ENCODE measurements around the gene FAHD2A. TPM values are rescaled to one million over a fixed set of nuclear protein-coding genes. Genes with fewer than 3 reads are reported as not detected.

The FAHD2A gene
- total RNA-seq, 1 experiment from 2014 or later: 25.4 TPM

- CTCF ChIA-PET: interaction anchor here (1.2 kb wide), 1 partner anchor 24 kb away, joined by 3 read pairs; no protein-coding TSS in a partner anchor
- DNase-seq (ENCODE audit: low read depth, low spot score): no peak
These were observed 12.1 kb upstream of the FAHD2A start for GRCh38 chr2:95390272-95390880.

More at GRCh38 chr2:95390272-95390880, 12.1 kb upstream of the FAHD2A start:
- no peak overlapping the region for H3K4me3 ChIP-seq (replicated peaks in 1 of 2; ENCODE audit: low read depth in 1 of 2, low read length in 2 of 2)
- H3K79me2 ChIP-seq (ENCODE audit: insufficient read depth, low read length): no peaks in the 10 kb centered on the region
- no peak for ATAC-seq
- no peaks in the 10 kb centered on the region for H4K20me1 ChIP-seq (ENCODE audit: insufficient read depth)
- no TSS peak for BruUV-seq (replicated peaks)
- no peak overlapping the region for H3K27ac ChIP-seq (ENCODE audit: low read depth, low read length)
- no peaks in the 10 kb centered on the region for H3K9me2 ChIP-seq (ENCODE audit: insufficient read depth)
- H3K9ac ChIP-seq (ENCODE audit: low read length): no peak overlapping the region
- no peaks in the 10 kb centered on the region for H3K27me3 ChIP-seq (ENCODE audit: insufficient read depth, low read length)
- H3K4me2 ChIP-seq (ENCODE audit: low read length): no peak overlapping the region
- POLR2A ChIA-PET: no interaction called here
- RAD21 ChIA-PET (ENCODE audit: low non-redundant PET in 1 of 2, low total read pairs in 2 of 2, uncharacterized antibody in 2 of 2, unreplicated experiment in 2 of 2): no interaction called here
- no peak overlapping the region for H2AFZ ChIP-seq (ENCODE audit: low read depth, low read length, poor library complexity, severe bottlenecking)
- peaks cover 0 to 3% of the 10 kb centered on the region in 2 experiments; a peak in 1 of 4 replicates for H3K4me1 ChIP-seq (ENCODE audit: control insufficient read depth in 1 of 2, insufficient read depth in 2 of 2, low read length in 2 of 2)
- H3K36me3 ChIP-seq (ENCODE audit: control insufficient read depth in 1 of 2, insufficient read depth in 2 of 2, low read length in 2 of 2): no peaks in the 10 kb centered on the region
- intact Hi-C loops (cut with micrococcal nuclease): no loop called here
- H3K9me3 ChIP-seq (ENCODE audit: control insufficient read depth in 1 of 2, insufficient read depth in 1 of 2, low read depth in 1 of 2, low read length in 2 of 2): no peaks in the 10 kb centered on the region
- TF ChIP-seq EZH2phosphoT487 (IDR thresholded peaks at IDR 0.05; ENCODE audit: borderline replicate concordance) (no peak), CEBPB (IDR thresholded peaks at IDR 0.05; ENCODE audit: low read depth) (no peak), EGR1 (IDR thresholded peaks at IDR 0.05; ENCODE audit: low read depth) (no peak), ZNF274 (IDR thresholded peaks at IDR 0.05; ENCODE audit: low read depth, low read length) (no peak), FOSL1 (IDR thresholded peaks at IDR 0.05; ENCODE audit: low read depth) (no peak), POLR2A (IDR thresholded peaks at IDR 0.05; ENCODE audit: borderline replicate concordance, extremely low read depth, insufficient read depth, insufficient read length) (no peak), YY1 (IDR thresholded peaks at IDR 0.05; ENCODE audit: extremely low read depth, insufficient replicate concordance, low read depth, low read length) (no peak), TCF7L2 (IDR thresholded peaks at IDR 0.05; ENCODE audit: borderline replicate concordance, extremely low read depth, insufficient read depth, insufficient read length) (no peak), ELF1 (IDR thresholded peaks at IDR 0.05; ENCODE audit: borderline replicate concordance, low read depth) (no peak), EZH2 (IDR thresholded peaks at IDR 0.05) (no peak), ZBTB33 (IDR thresholded peaks at IDR 0.05; ENCODE audit: extremely low read depth, insufficient replicate concordance, low read length) (no peak), CBX3 (IDR thresholded peaks at IDR 0.05; ENCODE audit: low read depth) (no peak), REST (IDR thresholded peaks at IDR 0.05; ENCODE audit: low read depth) (no peak), MAX (IDR thresholded peaks at IDR 0.05) (no peak), POLR2AphosphoS5 (IDR thresholded peaks at IDR 0.05; ENCODE audit: low read depth, low read length) (no peak), CTCF (IDR thresholded peaks at IDR 0.05 in 2 of 3, conservative IDR thresholded peaks at IDR 0.05 in 1 of 3; ENCODE audit: borderline replicate concordance in 1 of 3, insufficient read depth in 1 of 3, low read depth in 2 of 3, low read length in 2 of 3) (no peak), ATF3 (IDR thresholded peaks at IDR 0.05) (no peak), RAD21 (IDR thresholded peaks at IDR 0.05; ENCODE audit: low read depth) (no peak), ZFX (IDR thresholded peaks at IDR 0.05) (no peak)

Measured in HCT116 (cell line).